Stimulated activated CD4-positive, alpha-beta T cell treated with anti-CD3 and anti-CD28 coated beads, TNF-alpha, amount 100 ng/mL, for 1 hour (primary cell): ENCODE results near the gene VPS11.
"Not testable (repeated sequence)": the region's sequence is repeated elsewhere in the genome, so short reads cannot be mapped to it uniquely, and the experiment has no call there.

Source experiments
- DNase-seq, 3 donors: peaks; one replicate each; pipeline ENCODE4 v3.0.0-alpha.2; 2020; ENCODE audit warnings: low read depth in 3 of 3, low spot score in 1 of 3

Gene VPS11

DNA sequence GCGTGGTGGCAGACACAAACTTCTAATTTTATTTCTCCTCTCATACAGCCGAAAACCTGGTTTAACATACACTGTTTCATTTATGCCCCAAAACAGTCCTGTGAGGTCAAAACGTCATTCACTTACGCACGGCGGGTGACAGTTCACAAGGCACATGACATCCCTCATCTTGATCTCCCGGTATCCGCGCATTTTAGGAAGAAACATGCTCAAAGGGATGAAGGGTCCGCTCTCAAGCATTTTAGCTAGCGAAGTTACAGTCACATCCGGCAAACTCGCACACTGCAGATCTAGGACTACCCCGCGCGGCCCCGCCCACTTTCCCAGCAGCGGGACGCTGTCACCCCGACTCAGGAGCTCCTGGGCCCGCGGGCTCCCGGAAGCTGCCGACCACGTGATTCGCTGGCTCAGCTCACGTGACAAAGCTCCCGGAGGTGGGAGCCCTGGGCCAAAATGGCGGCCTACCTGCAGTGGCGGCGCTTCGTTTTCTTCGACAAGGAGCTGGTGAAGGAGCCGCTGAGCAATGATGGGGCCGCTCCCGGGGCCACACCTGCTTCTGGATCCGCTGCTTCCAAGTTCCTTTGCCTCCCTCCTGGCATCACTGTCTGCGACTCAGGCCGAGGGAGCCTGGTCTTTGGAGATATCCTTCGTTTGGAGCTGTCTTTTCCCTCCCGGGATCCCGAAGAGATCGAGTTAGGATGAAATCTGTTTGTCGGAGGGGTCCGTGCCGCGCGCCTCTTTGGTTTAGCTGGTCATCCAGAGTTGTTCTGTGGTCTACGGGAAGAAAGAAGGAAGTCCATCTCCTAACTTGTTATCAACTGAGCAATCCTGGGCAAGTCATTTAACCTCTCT is at the start of gene VPS11:
Gene VPS11, plus strand, starts transcription at position 448 of the 852 bp plus-strand sequence. Its CDS starts 6 bp downstream, at position 454.
- DNase-seq: peak; percentile 92 to 95 (median 93)

GRCh38 chr11:119018074-119018938 is 49.3 kb upstream of the VPS11 start, which contains the start of the genes RPS25 and TRAPPC4:
TSS of gene RPS25 (minus strand) at chr11:119018343. CDS start at chr11:119018284, 59 bp downstream.
TSS of gene TRAPPC4 (plus strand) at chr11:119018766. CDS start at chr11:119018796, 30 bp downstream.
- peak; percentile 86 to 87 (median 87) for DNase-seq

DNA sequence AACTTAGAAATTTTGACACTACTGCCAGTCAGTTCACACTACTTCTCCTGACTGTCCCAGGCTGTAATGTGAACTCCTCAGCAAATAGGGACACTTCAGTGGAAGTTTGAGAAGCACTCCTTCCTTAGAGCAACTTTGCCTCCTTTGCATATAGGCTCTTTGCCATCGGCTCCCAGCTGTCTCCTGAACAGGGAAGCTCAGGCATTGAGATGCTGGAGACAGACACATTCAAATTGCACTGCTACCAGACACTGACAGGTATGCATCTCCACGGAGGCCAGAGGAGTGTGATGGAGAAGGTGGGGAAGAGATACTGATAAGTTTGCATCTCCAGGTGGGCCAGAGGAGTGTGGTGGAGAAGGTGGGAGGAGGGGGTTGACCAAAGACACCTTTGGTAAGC is 47.6 kb upstream of the VPS11 start:
- no peak for DNase-seq

GRCh38 chr11:119021631-119022030 is 46.0 kb upstream of the VPS11 start:
- DNase-seq: no peak

- DNase-seq: no peak
Observed at GRCh38 chr11:119023741-119024140, 43.9 kb upstream of the VPS11 start.

- DNase-seq: no peak
Observed at GRCh38 chr11:119024430-119025098, 43.1 kb upstream of the VPS11 start.

DNA sequence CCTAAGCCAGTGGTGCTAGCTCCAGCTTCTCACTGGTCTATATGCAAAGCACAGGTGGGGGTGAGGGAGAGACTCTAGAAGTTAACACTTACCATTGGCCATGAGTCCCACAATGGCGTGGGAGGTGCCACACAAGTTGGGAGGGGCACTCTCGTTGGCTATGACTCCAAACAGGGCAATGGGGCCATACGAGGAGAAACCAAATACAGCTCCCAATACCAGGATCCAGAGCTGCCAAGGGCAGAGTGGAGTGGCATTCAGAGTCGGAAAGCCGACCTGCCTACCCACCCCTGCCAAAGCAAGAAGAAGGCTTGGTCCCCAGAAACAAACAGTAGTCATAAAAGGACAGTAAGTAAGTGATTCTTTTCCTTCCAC is 42.5 kb upstream of the VPS11 start:
- no peak for DNase-seq

GRCh38 chr11:119025541-119025940 is 42.1 kb upstream of the VPS11 start:
- no peak for DNase-seq

GRCh38 chr11:119025978-119026766 is 41.4 kb upstream of the VPS11 start:
- DNase-seq: no peak

DNA sequence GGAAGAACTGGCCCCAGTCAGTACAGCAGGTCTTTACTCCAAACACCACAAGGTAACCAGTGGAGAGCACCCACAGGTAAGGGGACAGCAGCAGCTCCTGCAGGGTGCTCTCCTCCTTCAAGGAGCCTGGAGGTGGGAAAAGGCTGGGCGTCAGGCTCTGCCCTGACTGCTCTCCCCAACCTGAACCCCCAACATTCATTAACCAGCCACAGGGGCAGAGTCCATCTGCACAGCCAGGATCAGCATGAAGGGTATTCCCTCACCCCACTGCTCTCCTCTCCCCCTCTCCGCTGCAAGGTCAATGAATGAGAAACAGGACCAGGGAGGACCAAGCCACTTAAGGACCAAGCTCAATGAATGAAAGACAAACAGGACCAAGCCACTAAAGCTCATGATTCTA is 40.6 kb upstream of the VPS11 start:
- no peak for DNase-seq

DNA sequence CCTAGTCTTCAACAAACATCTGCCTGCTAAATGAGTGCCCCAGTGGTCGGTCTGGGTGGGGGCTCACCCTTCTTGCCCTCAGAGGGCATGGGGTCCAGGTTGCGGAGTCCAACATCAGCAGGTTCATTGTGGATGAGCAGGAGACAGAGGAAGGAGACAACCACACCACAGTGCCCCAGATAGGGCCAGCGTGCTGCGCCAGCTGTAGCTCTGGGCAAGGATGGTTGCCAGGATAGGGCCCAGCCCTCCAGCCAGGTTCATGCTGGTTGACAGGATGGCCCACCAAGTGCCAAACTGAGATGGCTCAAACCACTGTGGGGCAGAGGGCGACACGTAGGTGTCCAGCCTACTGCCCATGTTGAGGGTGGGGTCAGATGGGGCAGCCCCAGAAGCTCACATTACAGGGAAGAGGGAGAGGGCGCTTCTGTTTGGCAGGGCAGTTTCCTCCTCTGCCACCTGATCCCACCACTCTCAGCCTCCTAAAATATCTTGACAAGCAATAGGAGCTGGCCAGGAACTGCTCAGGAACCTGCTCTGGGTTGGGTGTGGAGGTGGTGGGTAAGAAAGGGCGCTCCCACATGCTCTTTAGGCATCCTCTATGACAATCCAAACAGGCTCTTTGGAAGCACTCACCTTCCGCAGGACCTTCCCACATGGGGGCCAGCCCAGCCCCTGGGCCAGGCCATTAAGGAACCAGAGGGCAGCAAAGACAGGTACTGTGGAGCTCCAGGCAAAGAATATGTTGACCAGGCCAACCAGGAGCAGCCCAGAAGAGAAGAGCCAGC is 39.9 kb upstream of the VPS11 start:
- no peak for DNase-seq

DNA sequence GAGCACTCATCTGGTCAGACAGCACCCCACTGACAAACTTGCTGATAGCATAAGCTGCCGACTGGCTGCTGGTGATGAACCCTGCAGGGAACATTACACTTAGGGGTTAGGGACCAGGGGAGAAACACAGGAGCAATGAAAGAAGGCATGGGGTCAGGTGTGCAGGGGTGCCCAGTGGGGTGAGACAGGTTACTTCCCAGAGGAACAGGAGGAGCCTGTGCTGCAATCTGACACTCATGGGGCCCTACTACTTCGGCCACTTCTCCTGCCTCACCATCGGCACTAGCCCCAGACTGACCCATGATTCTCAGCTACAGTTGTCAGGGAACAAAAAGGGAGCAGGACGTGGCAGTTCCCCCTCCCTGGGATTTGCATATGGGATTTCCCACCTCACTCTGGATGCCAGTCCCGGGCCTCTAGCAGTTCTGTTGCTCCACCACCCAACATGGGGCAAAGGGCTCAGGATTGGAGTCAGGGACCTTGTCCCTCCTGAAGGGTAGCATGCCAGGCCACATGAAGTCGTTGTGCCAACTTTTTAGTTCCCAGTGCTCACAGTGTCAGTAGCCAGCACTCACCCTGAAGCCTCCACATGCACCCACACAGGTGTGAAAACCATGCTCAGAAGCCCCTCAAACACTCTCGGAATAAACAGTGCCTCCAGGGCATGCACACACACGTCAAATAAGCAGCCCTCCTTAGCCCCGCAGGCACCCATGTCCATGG is 39.1 kb upstream of the VPS11 start:
- no peak for DNase-seq

DNA sequence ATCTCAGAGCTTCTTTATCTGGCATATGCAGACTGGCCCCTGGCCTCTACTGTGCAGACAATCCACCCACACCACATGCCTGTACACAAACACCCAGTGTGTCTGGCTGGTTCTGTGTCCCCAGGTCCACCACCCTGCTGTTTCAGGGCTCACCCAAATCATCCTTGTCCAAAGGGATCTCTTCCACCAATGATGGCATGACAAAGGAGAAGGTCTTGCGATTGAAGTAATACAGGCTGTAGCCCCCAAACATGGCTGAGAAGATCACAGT is 38.6 kb upstream of the VPS11 start:
- DNase-seq: no peak

- DNase-seq: peak in 1 of 3 donors; percentile 27
Observed at GRCh38 chr11:119029340-119030028, 38.1 kb upstream of the VPS11 start.

- no peak for DNase-seq
Observed at GRCh38 chr11:119030029-119030328, 37.6 kb upstream of the VPS11 start.

DNA sequence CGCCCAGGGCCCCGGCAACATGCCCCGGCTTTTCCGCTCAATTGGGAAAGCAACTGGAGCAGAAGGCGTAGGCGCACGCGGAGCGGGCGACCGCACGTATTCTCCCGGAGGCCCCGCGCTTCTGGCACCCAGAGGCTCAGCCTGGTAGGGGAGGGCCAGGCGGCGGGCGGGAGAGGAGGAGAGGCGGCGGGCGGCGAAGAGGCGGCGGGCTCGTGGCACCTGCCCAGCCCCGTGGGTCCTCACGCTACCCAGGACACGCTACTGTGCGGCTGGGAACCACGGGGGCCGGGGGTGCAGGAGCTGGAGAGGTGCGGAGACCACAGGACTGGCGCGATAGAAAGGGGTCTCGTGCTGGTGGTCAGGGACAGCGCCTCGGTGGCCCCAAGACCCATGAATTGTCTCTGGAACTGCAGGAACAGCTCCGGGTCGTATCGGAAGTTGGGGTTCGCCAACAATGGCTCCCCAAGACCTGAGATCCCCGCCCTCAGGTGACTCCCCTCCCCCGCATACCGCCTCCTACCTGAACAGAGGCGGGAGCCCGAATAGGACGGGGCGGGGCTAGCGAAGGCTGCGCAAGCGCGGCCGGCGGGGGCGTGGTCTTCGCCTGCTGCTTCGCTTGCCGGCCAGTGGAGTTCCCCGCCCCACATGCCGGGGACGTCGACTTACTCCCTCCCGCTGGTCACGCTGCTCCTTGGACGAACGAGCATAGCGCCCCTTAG is 37.1 kb upstream of the VPS11 start, which contains the start of gene SLC37A4:
Gene SLC37A4, minus strand, starts transcription at position 549 of the 719 bp plus-strand sequence.
- peak; percentile 97 to 100 (median 99) for DNase-seq

DNA sequence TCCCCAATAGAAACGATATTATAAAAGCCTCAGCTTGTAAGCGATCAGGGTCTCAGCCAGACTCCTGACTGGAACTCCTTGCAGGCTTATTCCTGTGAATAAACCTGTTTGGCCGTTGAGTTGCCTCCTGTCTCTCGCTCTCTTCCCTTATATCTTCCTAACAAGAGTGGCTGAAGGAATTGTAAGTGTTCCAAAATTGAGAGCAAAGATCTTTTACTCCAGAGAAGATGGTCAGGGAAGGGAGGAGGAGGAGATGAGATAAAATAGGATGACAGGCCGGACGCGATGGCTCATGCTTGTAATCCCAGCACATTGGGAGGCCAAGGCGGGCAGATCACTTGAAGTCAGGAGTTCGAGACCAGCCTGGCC is 35.7 kb upstream of the VPS11 start:
- no peak for DNase-seq

DNA sequence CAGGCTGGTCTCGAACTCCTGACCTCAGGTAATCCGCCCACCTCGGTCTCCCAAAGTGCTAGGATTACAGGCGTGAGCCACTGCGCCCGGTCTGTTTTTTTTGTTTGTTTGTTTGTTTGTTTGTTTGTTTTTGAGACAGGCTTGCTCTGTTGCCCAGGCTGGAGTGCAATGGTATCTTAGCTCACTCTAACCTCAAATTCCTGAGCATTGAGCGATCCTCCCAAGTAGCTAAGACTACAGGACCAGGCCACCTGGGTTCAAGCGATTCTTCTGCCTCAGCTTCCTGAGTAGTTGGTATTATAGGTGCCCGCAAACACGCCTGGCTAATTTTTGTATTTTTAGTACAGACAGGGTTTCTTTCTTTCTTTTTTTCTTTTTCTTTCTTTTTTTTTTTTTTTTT is 34.2 kb upstream of the VPS11 start:
- DNase-seq: not testable (repeated sequence)
